BJ (cell line): ENCODE data around the gene SPTLC1. TPM values are rescaled to one million over a fixed set of nuclear protein-coding genes. Genes with fewer than 3 reads are reported as not detected.
"Not testable (repeated sequence)": the region's sequence is repeated elsewhere in the genome, so short reads cannot be mapped to it uniquely, and the experiment has no call there.

Experiments
- CTCF ChIA-PET: fragments of 350-600 bp; formaldehyde crosslinking; extraction: SDS; loops from one replicate; lab custom pipeline; 2021; ENCODE audit warnings: antibody characterized with exemption, inconsistent platforms; lab: Yijun Ruan, JAX
- POLR2A ChIA-PET: fragments of 300-600 bp; sonication (Branson Sonifier 250); formaldehyde crosslinking; extraction: SDS; loops from one replicate; lab custom pipeline; 2021; ENCODE audit warnings: antibody characterized with exemption; lab: Charles Lee
- DNase-seq: peaks from one replicate; pipeline ENCODE4 v3.0.0-alpha.2; 2011; ENCODE audit warnings: low read depth
- H3K27me3 ChIP-seq: 2 replicates; pipeline ENCODE4 v1.6.0; 2011; ENCODE audit warnings: low read length; ENCODE audit not compliant: control insufficient read depth, insufficient read depth
- H3K36me3 ChIP-seq: 2 replicates; pipeline ENCODE4 v1.5.1; 2011; ENCODE audit warnings: low read length; ENCODE audit not compliant: control insufficient read depth, insufficient read depth
- H3K4me3 ChIP-seq: 2 replicates; pipeline ENCODE4 v1.5.1; 2011; ENCODE audit warnings: low read depth, mild to moderate bottlenecking, control low read depth, low read length
- CTCF ChIP-seq: IDR thresholded peaks from 2 replicates; pipeline ENCODE4 v1.5.1; 2011; ENCODE audit warnings: low read depth, mild to moderate bottlenecking, control low read depth, inconsistent platforms, low read length, moderate library complexity; ENCODE audit not compliant: insufficient read depth
- polyA plus RNA-seq: library from polyadenylated mRNA; depleted of rRNA; stranded (reverse); fragments of >200 nt; gene quantifications from 2 replicates; pipeline ENCODE4 v1.2.3, GENCODE V29; 2011

SPTLC1 gene
- polyA plus RNA-seq, 1 experiment: 102 TPM

- ChIA-PET CTCF (interaction anchor here (0.6 to 11.3 kb wide), 12 partner anchors 9 to 192 kb away, joined by 3 to 375 read pairs (median 4); partner anchors contain the start of genes CENPP and NOL8), POLR2A (no interaction called here)
- no peak for DNase-seq
- Histone ChIP-seq H3K27me3 (no peaks in the 10 kb centered on the region), H3K36me3 (no peaks in the 10 kb centered on the region), H3K4me3 (no peak overlapping the region)
- peak; percentile 95 for TF ChIP-seq CTCF
Observed at GRCh38 chr9:92133949-92134604, 18.9 kb upstream of the SPTLC1 start.

GRCh38 chr9:92132913-92133312 is 17.7 kb upstream of the SPTLC1 start:
- CTCF ChIA-PET: interaction anchor here (0.6 kb wide), 1 partner anchor 496 kb away, joined by 3 read pairs; no protein-coding TSS in a partner anchor
- DNase-seq, H3K36me3 ChIP-seq, POLR2A ChIA-PET, H3K27me3 ChIP-seq, H3K4me3 ChIP-seq: not testable (repeated sequence)

GRCh38 chr9:92132501-92132900 is 17.3 kb upstream of the SPTLC1 start:
- Histone ChIP-seq H3K36me3 (no peaks in the 10 kb centered on the region), H3K27me3 (no peaks in the 10 kb centered on the region), H3K4me3 (no peak overlapping the region)
- no peak for TF ChIP-seq CTCF
- CTCF ChIA-PET: no interaction called here
- POLR2A ChIA-PET: no interaction called here
- DNase-seq: no peak

- no peak for TF ChIP-seq CTCF
- Histone ChIP-seq H3K36me3 (no peaks in the 10 kb centered on the region), H3K27me3 (no peaks in the 10 kb centered on the region; the same call in 1 of the 2 replicates), H3K4me3 (no peak overlapping the region)
- ChIA-PET CTCF (interaction anchor here (3.1 to 3.7 kb wide), 2 partner anchors 12 to 17 kb away, joined by 15 to 21 read pairs; no protein-coding TSS in a partner anchor), POLR2A (no interaction called here)
- no peak for DNase-seq
Observed at GRCh38 chr9:92122800-92123199, 7.6 kb upstream of the SPTLC1 start.

- Histone ChIP-seq H3K36me3 (no peaks in the 10 kb centered on the region), H3K4me3 (no peak overlapping the region), H3K27me3 (no peaks in the 10 kb centered on the region; the same call in 1 of the 2 replicates)
- ChIA-PET POLR2A (no interaction called here), CTCF (interaction anchor here (1.2 to 3.7 kb wide), 2 partner anchors 12 to 17 kb away, joined by 5 to 21 read pairs; no protein-coding TSS in a partner anchor)
- TF ChIP-seq CTCF: no peak
- DNase-seq: no peak
Observed at GRCh38 chr9:92122061-92122460, 6.8 kb upstream of the SPTLC1 start.
